SK-N-SH (cell line): ENCODE results near the gene ADCY4. TPM values are rescaled to one million over a fixed set of nuclear protein-coding genes. Genes with fewer than 3 reads are reported as not detected.

Experiments used
- CTCF ChIA-PET: fragments of 300-600, 350-600 bp; formaldehyde crosslinking; extraction: SDS; loops from one replicate; lab custom pipeline; 2021; lab: Yijun Ruan, JAX
- POLR2A ChIA-PET: fragments of 350-600 bp; sonication (Branson Sonifier 250); formaldehyde crosslinking; extraction: SDS; loops from one replicate; lab custom pipeline; 2020; ENCODE audit warnings: antibody characterized with exemption, inconsistent platforms; lab: Yijun Ruan, JAX
- DNase-seq: peaks from one replicate; pipeline ENCODE4 v3.0.0; 2012
- H2AFZ ChIP-seq: fragments of 200-600 bp; sonication (generic); 2 replicates; pipeline ENCODE4 v1.8.1; 2016; ENCODE audit warnings: antibody characterized with exemption, mild to moderate bottlenecking, low read depth
- H3F3A ChIP-seq: fragments of 200-600 bp; sonication (generic); replicated peaks from 2 replicates; pipeline ENCODE3; 2016; ENCODE audit warnings: antibody characterized with exemption, mild to moderate bottlenecking; ENCODE audit not compliant: insufficient read depth
- H3K27ac ChIP-seq, 2 experiments: fragments of 200-500 bp in 1 of 2; fragments of 200-600 bp in 1 of 2; sonication (Bioruptor generic) in 1 of 2; sonication (generic), shearing (Covaris generic) in 1 of 2; 2 replicates each; pipeline versions ENCODE4 v1.5.1 to v1.6.1; 2014 to 2016; ENCODE audit warnings: low read depth in 2 of 2, inconsistent platforms in 1 of 2, low read length in 1 of 2, mild to moderate bottlenecking in 1 of 2, mixed read lengths in 1 of 2
- H3K27me3 ChIP-seq: fragments of 200-600 bp; sonication (generic), shearing (Covaris generic); 2 replicates; pipeline ENCODE4 v1.6.1; 2016; ENCODE audit warnings: mixed run types; ENCODE audit not compliant: insufficient read depth
- H3K36me3 ChIP-seq, 2 experiments: fragments of 200-500 bp in 1 of 2; fragments of 200-600 bp in 1 of 2; sonication (Bioruptor generic) in 1 of 2; sonication (generic) in 1 of 2; replicated peaks in 1 of 2; 2 replicates each; pipeline versions ENCODE3 to v1.5.1; 2014 to 2016; ENCODE audit warnings: low read length in 1 of 2, mild to moderate bottlenecking in 1 of 2; ENCODE audit not compliant: insufficient read depth in 2 of 2, control insufficient read depth in 1 of 2
- H3K4me1 ChIP-seq, 2 experiments: fragments of 200-500 bp in 1 of 2; fragments of 200-600 bp in 1 of 2; sonication (Bioruptor generic) in 1 of 2; sonication (generic), shearing (Covaris generic) in 1 of 2; 2 replicates each; pipeline versions ENCODE4 v1.5.1 to v1.6.1; 2014 to 2016; ENCODE audit warnings: low read depth in 1 of 2, low read length in 1 of 2, mixed run types in 1 of 2; ENCODE audit not compliant: insufficient read depth in 2 of 2, control insufficient read depth in 1 of 2
- H3K4me2 ChIP-seq: fragments of 200-600 bp; sonication (generic), shearing (Covaris generic); 2 replicates; pipeline ENCODE4 v1.6.1; 2017; ENCODE audit warnings: mixed run types
- H3K4me3 ChIP-seq, 2 experiments: fragments of 200-500 bp in 1 of 2; fragments of 200-600 bp in 1 of 2; sonication (Bioruptor generic) in 1 of 2; sonication (generic), shearing (Covaris generic) in 1 of 2; 2 replicates each; pipeline versions ENCODE4 v1.5.1 to v1.8.1; 2014 to 2016; ENCODE audit warnings: low read depth in 2 of 2, inconsistent platforms in 1 of 2, low read length in 1 of 2, mild to moderate bottlenecking in 1 of 2, mixed read lengths in 1 of 2, moderate library complexity in 1 of 2
- H3K79me2 ChIP-seq: fragments of 200-600 bp; sonication (generic); 2 replicates; pipeline ENCODE4 v1.8.1; 2017; ENCODE audit warnings: mild to moderate bottlenecking; ENCODE audit not compliant: insufficient read depth
- H3K9ac ChIP-seq: fragments of 200-600 bp; sonication (generic); 2 replicates; pipeline ENCODE4 v1.6.1; 2017; ENCODE audit warnings: mixed run types
- H3K9me2 ChIP-seq: fragments of 200-600 bp; sonication (generic); 2 replicates; pipeline ENCODE4 v1.6.1; 2017; ENCODE audit warnings: mixed run types
- H3K9me3 ChIP-seq: fragments of 200-600 bp; sonication (generic); 2 replicates; pipeline ENCODE4 v1.6.1; 2017; ENCODE audit warnings: mixed run types, mild to moderate bottlenecking, moderate library complexity
- H4K20me1 ChIP-seq: fragments of 200-600 bp; sonication (generic); 2 replicates; pipeline ENCODE4 v1.6.1; 2017; ENCODE audit warnings: mild to moderate bottlenecking, mixed run types; ENCODE audit not compliant: insufficient read depth
- CHD2 ChIP-seq: fragments of 150-350 bp; IDR thresholded peaks from 2 replicates; pipeline ENCODE4 v1.6.1; 2018; ENCODE audit warnings: low read length; ENCODE audit not compliant: partially characterized antibody
- CTCF ChIP-seq: fragments of 200-600 bp; sonication (generic); IDR thresholded peaks from 2 replicates; pipeline ENCODE4 v1.6.1; 2017; ENCODE audit warnings: antibody characterized with exemption, mild to moderate bottlenecking, moderate library complexity
- ELF1 ChIP-seq: IDR thresholded peaks from 2 replicates; pipeline ENCODE4 v1.4.0; 2012
- EZH2phosphoT487 ChIP-seq: fragments of 200-600 bp; sonication (generic); IDR thresholded peaks from 2 replicates; pipeline ENCODE4 v1.6.1; 2017; ENCODE audit warnings: low read depth, mixed run types, mild to moderate bottlenecking, antibody characterized with exemption, moderate library complexity, borderline replicate concordance
- FOXM1 ChIP-seq: IDR thresholded peaks from 2 replicates; pipeline ENCODE4 v1.4.0; 2012; ENCODE audit warnings: low read depth, mild to moderate bottlenecking
- GABPA ChIP-seq: IDR thresholded peaks from 2 replicates; pipeline ENCODE4 v1.4.0; 2012; ENCODE audit warnings: low read depth, mild to moderate bottlenecking
- JUND ChIP-seq: IDR thresholded peaks from 2 replicates; pipeline ENCODE4 v1.4.0; 2012
- MAX ChIP-seq: IDR thresholded peaks from 2 replicates; pipeline ENCODE4 v1.4.0; 2012; ENCODE audit warnings: low read depth
- NFIC ChIP-seq: IDR thresholded peaks from 2 replicates; pipeline ENCODE4 v1.4.0; 2012; ENCODE audit warnings: borderline replicate concordance
- POLR2AphosphoS5 ChIP-seq: IDR thresholded peaks from 2 replicates; pipeline ENCODE4 v1.6.1; 2012; ENCODE audit warnings: low read depth, low read length
- RCOR1 ChIP-seq: fragments of 150-350 bp; IDR thresholded peaks from 2 replicates; pipeline ENCODE4 v1.6.1; 2017; ENCODE audit warnings: antibody characterized with exemption, low read length
- REST ChIP-seq: IDR thresholded peaks from 2 replicates; pipeline ENCODE4 v1.6.1; 2012; ENCODE audit warnings: mild to moderate bottlenecking, low read depth, low read length, moderate library complexity
- SMC3 ChIP-seq: IDR thresholded peaks from 2 replicates; pipeline ENCODE4 v1.6.1; 2012; ENCODE audit warnings: low read depth, low read length, improper control_type of control experiment
- TAF1 ChIP-seq: IDR thresholded peaks from 2 replicates; pipeline ENCODE4 v1.6.1; 2012; ENCODE audit warnings: low read depth, mild to moderate bottlenecking, low read length, moderate library complexity, borderline replicate concordance
- USF1 ChIP-seq: IDR thresholded peaks from 2 replicates; pipeline ENCODE4 v1.4.0; 2012; ENCODE audit warnings: low read depth, borderline replicate concordance
- whole genome bisulfite sequencing: methylation state at CpG from one replicate; pipeline ENCODE4 v1.1.6; 2017; ENCODE audit warnings: low lambda C conversion rate; 5-methylcytosine and 5-hydroxymethylcytosine counted together
- polyA plus RNA-seq, 3 experiments: library from polyadenylated mRNA; depleted of rRNA; stranded (reverse); fragments of >200 nt; gene quantifications; 2 replicates each; pipeline ENCODE4 v1.2.3, GENCODE V29; 2012
- TF ChIP-seq, protein P1 (sequence below): IDR thresholded peaks from 2 replicates; pipeline ENCODE4 v1.4.0; 2012; ENCODE audit warnings: low read depth, borderline replicate concordance

ADCY4 gene
- polyA plus RNA-seq, 1 of the 3 experiments (the other 2 are of a cell fraction), result 0.08 TPM

- H3K4me2 ChIP-seq, result no peak overlapping the region
- no peak for TF ChIP-seq ELF1
- no peak for TF ChIP-seq POLR2AphosphoS5
- TF ChIP-seq SMC3, result no peak
- no peak for TF ChIP-seq CHD2
- TF ChIP-seq, all 33 proteins: peak for 0
- WGBS, result 91% methylated on average over 2 of the region's 2 CpGs
- H3K79me2 ChIP-seq, result no peaks in the 10 kb centered on the region; the same call in 1 of the 2 replicates
- no peak overlapping the region for H3K4me3 ChIP-seq
- H4K20me1 ChIP-seq, result no peaks in the 10 kb centered on the region
- H3K4me1 ChIP-seq, result peaks cover 0 to 6% of the 10 kb centered on the region in 2 experiments; a peak in 3 of 4 replicates
- peaks cover 14 to 45% of the 10 kb centered on the region in 2 experiments for H3K36me3 ChIP-seq
- CTCF ChIA-PET, result interaction anchor here (0.6 to 6.2 kb wide), 5 partner anchors 12 to 50 kb away, joined by 3 to 43 read pairs (median 18); partner anchors contain the start of genes CIDEB, RABGGTA and TINF2
- no peak overlapping the region for H2AFZ ChIP-seq
- POLR2A ChIA-PET, result no interaction called here
- H3K9me3 ChIP-seq, result no peaks in the 10 kb centered on the region
- no peaks in the 10 kb centered on the region for H3K27me3 ChIP-seq
- DNase-seq, result no peak
- no peaks in the 10 kb centered on the region for H3K9me2 ChIP-seq
- no peak overlapping the region for H3K9ac ChIP-seq
- H3F3A ChIP-seq, result peaks cover 18% of the 10 kb centered on the region
- no peak overlapping the region for H3K27ac ChIP-seq
These were observed 41.3 kb downstream of the ADCY4 start for GRCh38 chr14:24293525-24293924.

GRCh38 chr14:24292118-24292807, 42.6 kb downstream of the ADCY4 start:
- DNase-seq, result no peak
- no peak overlapping the region for H3K4me3 ChIP-seq
- no peaks in the 10 kb centered on the region for H3K79me2 ChIP-seq
- peaks cover 14 to 45% of the 10 kb centered on the region in 2 experiments for H3K36me3 ChIP-seq
- H3K9ac ChIP-seq, result no peak overlapping the region
- H2AFZ ChIP-seq, result no peak overlapping the region
- no peaks in the 10 kb centered on the region for H3K27me3 ChIP-seq
- no peak overlapping the region for H3K4me2 ChIP-seq
- H3K9me2 ChIP-seq, result no peaks in the 10 kb centered on the region
- H4K20me1 ChIP-seq, result no peaks in the 10 kb centered on the region
- POLR2A ChIA-PET, result interaction anchor here (1.4 kb wide), 1 partner anchor 21 kb away, joined by 6 read pairs; the partner anchor contains the start of gene RABGGTA
- 86% methylated on average over 10 of the region's 11 CpGs for WGBS
- H3K4me1 ChIP-seq, result peaks cover 0 to 3% of the 10 kb centered on the region in 2 experiments; a peak in 2 of 4 replicates
- H3K27ac ChIP-seq, result no peak overlapping the region
- peaks cover 6% of the 10 kb centered on the region for H3F3A ChIP-seq
- no peaks in the 10 kb centered on the region for H3K9me3 ChIP-seq
- CTCF ChIA-PET, result interaction anchor here (0.8 to 6.2 kb wide), 5 partner anchors 11 to 139 kb away, joined by 3 to 43 read pairs (median 18); partner anchors contain the start of genes CIDEB and TINF2
- TF ChIP-seq RCOR1 (no peak), CTCF (no peak), EZH2phosphoT487 (no peak), JUND (no peak), MAX (no peak), GABPA (no peak), NFIC (no peak), TAF1 (no peak), CHD2 (no peak), REST (no peak), USF1 (no peak), FOXM1 (no peak)
- TF ChIP-seq, protein P1, sequence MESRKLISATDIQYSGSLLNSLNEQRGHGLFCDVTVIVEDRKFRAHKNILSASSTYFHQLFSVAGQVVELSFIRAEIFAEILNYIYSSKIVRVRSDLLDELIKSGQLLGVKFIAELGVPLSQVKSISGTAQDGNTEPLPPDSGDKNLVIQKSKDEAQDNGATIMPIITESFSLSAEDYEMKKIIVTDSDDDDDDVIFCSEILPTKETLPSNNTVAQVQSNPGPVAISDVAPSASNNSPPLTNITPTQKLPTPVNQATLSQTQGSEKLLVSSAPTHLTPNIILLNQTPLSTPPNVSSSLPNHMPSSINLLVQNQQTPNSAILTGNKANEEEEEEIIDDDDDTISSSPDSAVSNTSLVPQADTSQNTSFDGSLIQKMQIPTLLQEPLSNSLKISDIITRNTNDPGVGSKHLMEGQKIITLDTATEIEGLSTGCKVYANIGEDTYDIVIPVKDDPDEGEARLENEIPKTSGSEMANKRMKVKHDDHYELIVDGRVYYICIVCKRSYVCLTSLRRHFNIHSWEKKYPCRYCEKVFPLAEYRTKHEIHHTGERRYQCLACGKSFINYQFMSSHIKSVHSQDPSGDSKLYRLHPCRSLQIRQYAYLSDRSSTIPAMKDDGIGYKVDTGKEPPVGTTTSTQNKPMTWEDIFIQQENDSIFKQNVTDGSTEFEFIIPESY, result no peak
